ENCODE results near the gene LRIG2. TPM values are rescaled to one million over a fixed set of nuclear protein-coding genes. Genes with fewer than 3 reads are reported as not detected.
"Not testable (repeated sequence)": the region's sequence is repeated elsewhere in the genome, so short reads cannot be mapped to it uniquely, and the experiment has no call there.

The LRIG2 gene
- total and polyA plus RNA-seq, 2 donors = 8.1 to 8.7 TPM

DNA sequence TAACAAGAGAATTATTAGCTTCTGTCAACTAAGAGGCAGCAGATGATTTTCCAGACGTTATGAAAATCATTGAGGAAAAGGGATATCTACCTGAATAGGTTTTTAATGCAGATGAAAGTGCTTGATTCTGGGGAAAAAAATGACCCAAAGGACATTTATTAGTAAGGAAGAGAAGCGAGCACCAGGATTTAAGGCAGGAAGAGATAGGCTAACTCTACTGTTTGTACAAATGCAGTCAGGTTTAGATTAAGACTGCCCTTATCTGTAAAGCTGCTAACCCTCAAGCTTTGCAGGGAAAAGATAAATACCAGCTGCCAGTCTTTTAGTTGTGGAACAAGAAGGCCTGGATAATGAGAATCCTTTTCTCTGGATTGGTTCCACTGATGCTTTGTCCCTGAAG lies 33.0 kb upstream of the LRIG2 start:
- no peaks in the 10 kb centered on the region for H3K27me3 ChIP-seq (ENCODE audit: control insufficient read depth in 2 of 2, insufficient read depth in 1 of 2, low read length in 1 of 2)
- 82% methylated on average over 2 of the region's 2 CpGs for whole genome bisulfite sequencing
- no peak overlapping the region for H3K4me3 ChIP-seq (ENCODE audit: low read length in 2 of 2)
- H3K9me3 ChIP-seq (ENCODE audit: control insufficient read depth in 2 of 2, insufficient read depth in 1 of 2, low read length in 1 of 2) = no peaks in the 10 kb centered on the region
- no peak for DNase-seq (ENCODE audit: low read depth in 6 of 9, low spot score in 9 of 9)
- H3K27ac ChIP-seq (ENCODE audit: low read depth in 1 of 2, low read length in 1 of 2) = no peak overlapping the region
- no peaks in the 10 kb centered on the region for H3K36me3 ChIP-seq (ENCODE audit: control insufficient read depth in 2 of 2, insufficient read depth in 2 of 2, low read length in 1 of 2)
- peaks cover 6 to 27% of the 10 kb centered on the region in 2 donors for H3K4me1 ChIP-seq (ENCODE audit: control insufficient read depth in 2 of 2, insufficient read depth in 2 of 2, low read length in 2 of 2)

DNA sequence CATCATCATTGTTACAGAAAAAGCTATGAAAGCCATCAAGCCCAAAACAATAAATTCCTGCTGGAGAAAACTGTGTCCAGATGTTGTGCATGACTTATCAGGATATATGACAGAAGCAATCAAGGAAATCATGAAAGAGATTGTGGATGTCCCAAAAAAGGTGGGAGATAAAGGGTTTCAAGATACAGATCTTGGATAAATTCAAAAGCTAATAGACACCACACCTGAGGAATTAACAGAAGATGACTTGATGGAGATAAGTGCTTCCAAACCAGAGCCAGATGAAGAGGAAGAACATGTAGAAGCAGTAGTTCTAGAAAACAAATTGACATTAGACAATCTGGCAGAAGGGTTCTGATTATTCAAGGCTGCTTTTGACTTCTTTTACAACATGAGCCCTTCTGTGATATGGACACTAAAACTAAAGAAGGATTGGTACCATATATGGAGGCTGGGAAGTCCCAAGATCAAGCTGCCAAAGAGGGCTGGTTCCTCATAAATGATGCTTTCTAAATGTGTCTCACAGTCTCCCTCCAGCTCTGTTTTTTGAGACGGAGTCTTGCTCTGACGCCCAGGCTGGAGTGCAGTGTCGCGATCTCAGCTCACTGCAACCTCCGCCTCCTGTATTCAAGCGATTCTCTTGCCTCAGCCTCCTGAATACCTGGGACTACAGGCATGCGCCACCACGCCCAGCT lies 32.1 kb upstream of the LRIG2 start:
- no peak overlapping the region for H3K4me3 ChIP-seq (ENCODE audit: low read length in 2 of 2)
- H3K27ac ChIP-seq (ENCODE audit: low read depth in 1 of 2, low read length in 1 of 2) = no peak overlapping the region
- WGBS = 97% methylated on average over 8 of the region's 8 CpGs
- no peaks in the 10 kb centered on the region for H3K36me3 ChIP-seq (ENCODE audit: control insufficient read depth in 2 of 2, insufficient read depth in 2 of 2, low read length in 1 of 2)
- H3K4me1 ChIP-seq (ENCODE audit: control insufficient read depth in 2 of 2, insufficient read depth in 2 of 2, low read length in 2 of 2) = peaks cover 6 to 27% of the 10 kb centered on the region in 2 donors
- DNase-seq (ENCODE audit: low read depth in 6 of 9, low spot score in 9 of 9) = no peak
- H3K27me3 ChIP-seq (ENCODE audit: control insufficient read depth in 2 of 2, insufficient read depth in 1 of 2, low read length in 1 of 2) = no peaks in the 10 kb centered on the region
- no peaks in the 10 kb centered on the region for H3K9me3 ChIP-seq (ENCODE audit: control insufficient read depth in 2 of 2, insufficient read depth in 1 of 2, low read length in 1 of 2)

DNA sequence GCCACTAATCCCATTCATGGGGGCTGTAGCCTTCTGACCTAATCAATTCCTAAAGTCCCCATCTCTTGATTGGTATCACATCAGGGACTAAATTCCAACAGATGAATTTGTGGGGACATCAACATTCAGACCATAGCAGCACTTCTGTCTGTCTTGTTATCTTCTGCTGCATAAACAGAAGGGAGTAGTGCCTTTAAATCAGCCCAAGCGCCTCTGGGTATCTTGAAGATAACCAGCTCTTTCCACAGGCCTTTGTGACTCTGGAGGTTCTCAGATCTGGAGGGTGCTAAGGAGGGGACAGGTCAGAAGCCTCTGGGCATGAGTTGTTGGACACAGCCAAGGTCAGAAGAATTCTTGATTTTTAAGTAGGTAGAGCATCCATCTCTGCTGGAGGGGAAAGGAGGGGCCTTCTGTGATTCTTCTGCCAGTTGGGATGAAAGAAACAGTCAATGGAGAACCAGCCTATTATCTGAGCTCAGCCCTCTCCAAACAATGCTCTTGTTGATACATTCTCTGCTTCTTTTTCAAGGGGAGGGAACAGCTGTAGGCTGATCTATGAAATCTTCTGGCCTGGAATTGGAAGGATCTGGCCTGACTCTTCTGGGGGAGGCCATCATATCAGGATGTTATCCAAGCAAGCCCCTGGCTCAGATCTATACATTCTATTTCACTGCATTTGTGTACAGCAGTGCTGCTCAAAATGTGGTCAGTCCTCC lies 31.3 kb upstream of the LRIG2 start:
- Histone ChIP-seq H3K4me1 (ENCODE audit: control insufficient read depth in 2 of 2, insufficient read depth in 2 of 2, low read length in 2 of 2) (peaks cover 2 to 26% of the 10 kb centered on the region in 2 donors), H3K4me3 (ENCODE audit: low read length in 2 of 2) (no peak overlapping the region), H3K9me3 (ENCODE audit: control insufficient read depth in 2 of 2, insufficient read depth in 1 of 2, low read length in 1 of 2) (no peaks in the 10 kb centered on the region), H3K36me3 (ENCODE audit: control insufficient read depth in 2 of 2, insufficient read depth in 2 of 2, low read length in 1 of 2) (no peaks in the 10 kb centered on the region), H3K27me3 (ENCODE audit: control insufficient read depth in 2 of 2, insufficient read depth in 1 of 2, low read length in 1 of 2) (no peaks in the 10 kb centered on the region), H3K27ac (ENCODE audit: low read depth in 1 of 2, low read length in 1 of 2) (peak overlapping the region in 1 of 2 donors; percentile 17)
- WGBS = 50% methylated on average over 1 of the region's 1 CpG
- no peak for DNase-seq (ENCODE audit: low read depth in 6 of 9, low spot score in 9 of 9)

DNA sequence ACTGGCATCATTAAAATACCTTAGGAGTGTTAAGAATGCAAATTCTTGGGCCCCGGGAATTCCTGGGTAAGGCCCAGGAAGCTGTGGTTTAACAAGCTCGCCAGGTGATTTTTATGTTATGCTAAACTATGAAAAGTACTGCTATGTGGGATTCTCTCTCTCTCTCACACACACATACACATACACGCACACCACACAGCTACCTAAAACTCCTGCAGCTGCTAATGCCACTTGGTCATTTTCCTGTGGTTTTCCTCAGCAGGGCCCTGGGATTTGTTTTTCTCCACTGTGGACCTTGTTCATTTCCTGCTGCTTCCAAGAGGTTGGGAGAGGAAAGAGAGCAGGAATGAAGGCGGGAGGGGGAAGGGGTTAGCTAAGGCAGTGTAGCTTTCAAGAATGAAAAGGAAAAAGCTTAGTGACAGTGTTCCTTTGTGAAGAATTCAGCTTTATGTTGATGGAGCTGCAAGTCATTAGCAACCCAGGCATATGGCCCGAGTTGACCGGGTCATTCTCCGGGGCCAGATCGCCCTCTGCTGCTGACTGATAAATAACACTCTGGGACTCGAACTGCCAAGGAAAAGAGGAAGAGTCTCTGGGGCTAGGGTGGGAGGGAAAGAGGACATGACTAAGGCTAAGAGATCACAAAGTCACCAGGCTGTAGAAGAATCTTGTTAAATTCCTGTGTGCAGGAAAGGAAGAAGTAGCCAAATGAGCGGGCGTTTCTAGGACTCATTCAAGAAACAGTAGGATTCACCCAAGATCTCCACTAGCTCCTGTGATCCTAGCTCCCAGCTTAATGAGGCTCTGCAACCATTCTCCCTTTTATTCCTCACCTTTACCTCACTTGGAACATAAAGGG lies 30.5 kb upstream of the LRIG2 start:
- DNase-seq (ENCODE audit: low read depth in 6 of 9, low spot score in 9 of 9) = peak in 1 of 9 donors; percentile 30
- Histone ChIP-seq H3K9me3 (ENCODE audit: control insufficient read depth in 2 of 2, insufficient read depth in 1 of 2, low read length in 1 of 2) (no peaks in the 10 kb centered on the region), H3K27me3 (ENCODE audit: control insufficient read depth in 2 of 2, insufficient read depth in 1 of 2, low read length in 1 of 2) (no peaks in the 10 kb centered on the region), H3K4me3 (ENCODE audit: low read length in 2 of 2) (no peak overlapping the region), H3K36me3 (ENCODE audit: control insufficient read depth in 2 of 2, insufficient read depth in 2 of 2, low read length in 1 of 2) (no peaks in the 10 kb centered on the region), H3K27ac (ENCODE audit: low read depth in 1 of 2, low read length in 1 of 2) (peak overlapping the region in 1 of 2 donors; percentile 17), H3K4me1 (ENCODE audit: control insufficient read depth in 2 of 2, insufficient read depth in 2 of 2, low read length in 2 of 2) (peaks cover 0 to 24% of the 10 kb centered on the region in 2 donors)
- WGBS = 18% methylated on average over 11 of the region's 11 CpGs

DNA sequence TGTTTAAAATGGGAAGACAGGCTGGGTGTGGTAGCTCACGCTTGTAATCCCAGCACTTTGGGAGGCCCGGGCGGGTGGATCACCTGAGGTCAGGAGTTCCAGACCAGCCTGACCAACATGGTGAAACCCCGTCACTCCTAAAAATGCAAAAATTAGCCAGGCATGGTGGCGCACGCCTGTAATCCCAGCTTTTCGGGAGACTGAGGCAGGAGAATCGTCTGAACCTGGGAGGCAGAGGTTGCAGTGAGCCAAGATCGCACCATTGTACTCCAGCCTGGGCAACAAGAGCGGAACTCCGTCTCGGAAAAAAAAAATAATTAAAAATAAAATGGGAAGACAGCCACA lies 29.9 kb upstream of the LRIG2 start:
- not testable (repeated sequence) for H3K9me3 ChIP-seq (ENCODE audit: control insufficient read depth in 2 of 2, insufficient read depth in 1 of 2, low read length in 1 of 2); H3K4me3 ChIP-seq (ENCODE audit: low read length in 2 of 2); H3K27me3 ChIP-seq (ENCODE audit: control insufficient read depth in 2 of 2, insufficient read depth in 1 of 2, low read length in 1 of 2); H3K27ac ChIP-seq (ENCODE audit: low read depth in 1 of 2, low read length in 1 of 2); DNase-seq (ENCODE audit: low read depth in 6 of 9, low spot score in 9 of 9); H3K36me3 ChIP-seq (ENCODE audit: control insufficient read depth in 2 of 2, insufficient read depth in 2 of 2, low read length in 1 of 2)
- 82% methylated on average over 12 of the region's 12 CpGs for WGBS
- H3K4me1 ChIP-seq (ENCODE audit: control insufficient read depth in 2 of 2, insufficient read depth in 2 of 2, low read length in 2 of 2) = peaks cover 0 to 24% of the 10 kb centered on the region in 2 donors

DNA sequence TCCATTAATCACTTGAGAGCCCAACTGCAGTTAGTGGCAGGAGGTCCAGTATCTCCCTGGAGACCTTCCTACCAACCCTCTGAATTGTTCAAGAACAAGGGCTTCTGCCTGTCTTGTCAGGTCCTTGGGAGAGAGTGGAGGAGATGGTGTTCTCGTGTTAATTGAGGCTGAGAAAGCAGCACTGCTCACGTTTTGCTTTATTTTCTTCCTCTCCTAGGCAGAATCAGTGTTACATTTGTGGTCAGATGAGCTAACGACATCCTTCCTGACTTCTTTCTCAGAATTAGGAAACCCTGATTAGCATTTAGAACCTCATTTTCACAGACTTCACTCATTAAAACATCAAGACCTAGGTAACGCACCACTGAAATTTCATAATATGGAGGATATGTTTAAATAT lies 26.4 kb upstream of the LRIG2 start:
- 14% methylated on average over 4 of the region's 4 CpGs for WGBS
- Histone ChIP-seq H3K27ac (ENCODE audit: low read depth in 1 of 2, low read length in 1 of 2) (no peak overlapping the region), H3K4me3 (ENCODE audit: low read length in 2 of 2) (no peak overlapping the region), H3K4me1 (ENCODE audit: control insufficient read depth in 2 of 2, insufficient read depth in 2 of 2, low read length in 2 of 2) (peaks cover 0 to 24% of the 10 kb centered on the region in 2 donors), H3K9me3 (ENCODE audit: control insufficient read depth in 2 of 2, insufficient read depth in 1 of 2, low read length in 1 of 2) (no peaks in the 10 kb centered on the region), H3K36me3 (ENCODE audit: control insufficient read depth in 2 of 2, insufficient read depth in 2 of 2, low read length in 1 of 2) (no peaks in the 10 kb centered on the region), H3K27me3 (ENCODE audit: control insufficient read depth in 2 of 2, insufficient read depth in 1 of 2, low read length in 1 of 2) (no peaks in the 10 kb centered on the region)
- DNase-seq (ENCODE audit: low read depth in 6 of 9, low spot score in 9 of 9) = peak in 2 of 9 donors; percentile 17 to 45

DNA sequence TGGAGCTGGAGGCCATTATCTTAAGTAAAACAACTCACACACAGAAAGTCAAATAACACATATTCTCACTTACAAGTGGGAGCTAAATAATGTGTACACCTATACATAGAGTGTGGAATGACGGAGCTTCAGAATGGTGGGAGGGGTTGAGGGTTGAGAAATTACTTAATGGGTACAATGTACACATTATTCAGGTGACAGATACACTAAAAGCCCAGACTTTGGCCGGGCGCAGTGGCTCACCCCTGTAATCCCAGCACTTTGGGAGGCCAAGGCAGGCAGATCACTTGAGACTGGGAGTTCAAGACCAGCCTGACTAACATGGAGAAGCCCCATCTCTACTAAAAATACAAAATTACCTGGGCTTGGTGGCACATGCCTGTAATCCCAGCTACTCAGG lies 24.9 kb upstream of the LRIG2 start:
- H3K4me1 ChIP-seq (ENCODE audit: control insufficient read depth in 2 of 2, insufficient read depth in 2 of 2, low read length in 2 of 2) = peaks cover 0 to 16% of the 10 kb centered on the region in 2 donors
- 96% methylated on average over 3 of the region's 3 CpGs for WGBS
- H3K4me3 ChIP-seq (ENCODE audit: low read length in 2 of 2) = no peak overlapping the region
- H3K36me3 ChIP-seq (ENCODE audit: control insufficient read depth in 2 of 2, insufficient read depth in 2 of 2, low read length in 1 of 2) = no peaks in the 10 kb centered on the region
- no peak for DNase-seq (ENCODE audit: low read depth in 6 of 9, low spot score in 9 of 9)
- H3K27ac ChIP-seq (ENCODE audit: low read depth in 1 of 2, low read length in 1 of 2) = no peak overlapping the region
- H3K9me3 ChIP-seq (ENCODE audit: control insufficient read depth in 2 of 2, insufficient read depth in 1 of 2, low read length in 1 of 2) = no peaks in the 10 kb centered on the region
- no peaks in the 10 kb centered on the region for H3K27me3 ChIP-seq (ENCODE audit: control insufficient read depth in 2 of 2, insufficient read depth in 1 of 2, low read length in 1 of 2)

DNA sequence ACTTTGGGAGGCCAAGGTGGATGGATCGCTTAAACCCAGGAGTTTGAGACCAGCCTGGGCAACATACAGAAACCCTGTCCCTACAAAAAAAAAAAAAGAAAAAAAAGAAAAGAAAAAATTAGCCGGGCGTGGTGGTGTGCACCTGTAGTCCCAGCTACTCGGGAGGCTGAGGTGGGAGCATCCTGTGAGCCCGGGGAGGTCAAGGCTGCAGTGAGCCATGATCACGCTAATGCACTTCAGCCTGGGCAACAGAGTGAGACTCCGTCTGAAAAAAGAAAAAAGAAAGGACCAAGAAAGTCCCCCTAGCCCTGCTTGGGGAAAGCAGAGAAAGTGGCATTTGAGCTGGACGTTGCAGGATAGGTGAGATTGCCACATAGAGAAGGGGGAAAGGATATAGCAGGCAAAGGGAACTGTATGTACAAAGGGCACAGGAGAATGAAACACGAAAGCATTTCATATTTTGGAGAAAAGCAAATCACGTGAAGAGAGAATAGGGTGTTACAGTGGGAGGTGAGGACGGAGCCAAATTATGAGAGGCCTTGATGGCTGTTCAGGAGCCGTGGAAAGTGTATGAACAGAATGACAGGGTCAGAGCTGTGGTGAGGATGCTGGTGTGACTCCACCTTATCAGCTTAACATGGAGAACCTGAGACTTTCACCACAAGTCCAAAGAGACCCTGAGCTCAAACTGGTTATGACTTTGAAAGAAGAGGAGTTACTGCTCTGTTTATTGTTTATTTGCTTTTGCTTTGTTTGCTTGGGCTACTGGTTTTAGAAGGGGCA lies 19.5 kb upstream of the LRIG2 start:
- no peaks in the 10 kb centered on the region for H3K4me1 ChIP-seq (ENCODE audit: control insufficient read depth in 2 of 2, insufficient read depth in 2 of 2, low read length in 2 of 2)
- H3K9me3 ChIP-seq (ENCODE audit: control insufficient read depth in 2 of 2, insufficient read depth in 1 of 2, low read length in 1 of 2) = no peaks in the 10 kb centered on the region
- no peak overlapping the region for H3K4me3 ChIP-seq (ENCODE audit: low read length in 2 of 2)
- no peaks in the 10 kb centered on the region for H3K27me3 ChIP-seq (ENCODE audit: control insufficient read depth in 2 of 2, insufficient read depth in 1 of 2, low read length in 1 of 2)
- no peak overlapping the region for H3K27ac ChIP-seq (ENCODE audit: low read depth in 1 of 2, low read length in 1 of 2)
- 93% methylated on average over 12 of the region's 12 CpGs for WGBS
- DNase-seq (ENCODE audit: low read depth in 6 of 9, low spot score in 9 of 9) = no peak
- no peaks in the 10 kb centered on the region for H3K36me3 ChIP-seq (ENCODE audit: control insufficient read depth in 2 of 2, insufficient read depth in 2 of 2, low read length in 1 of 2)
